Renal cortex interstitium (tissue), 11 donors: ENCODE measurements around the gene CHAD. TPM values are rescaled to one million over a fixed set of nuclear protein-coding genes. Genes with fewer than 3 reads are reported as not detected.
A peak's percentile ranks its signal among the peaks of the same experiment; 100 is the strongest.
"Not testable (repeated sequence)": the region's sequence is repeated elsewhere in the genome, so short reads cannot be mapped to it uniquely, and the experiment has no call there.

Experiments
- DNase-seq, 11 donors: peaks; one replicate each; pipeline ENCODE4 v3.0.0-alpha.2; 2013; ENCODE audit warnings: low read depth in 9 of 11, low spot score in 4 of 11; ENCODE audit errors: extremely low read depth in 1 of 11
- polyA plus RNA-seq, 3 donors: library from polyadenylated mRNA; unstranded; fragments of 120-200 nt; gene quantifications; one replicate each; pipeline ENCODE4 v1.2.1, GENCODE V29; 2013; ENCODE audit not compliant: insufficient read length in 3 of 3

CHAD gene
- polyA plus RNA-seq, 3 donors: 2.1 to 5.4 (median 2.2) TPM

- DNase-seq: no peak
These were observed 27.5 kb downstream of the CHAD start for GRCh38 chr17:50440838-50441829.

- no peak for DNase-seq
These were observed 28.4 kb downstream of the CHAD start for GRCh38 chr17:50440172-50440837.

GRCh38 chr17:50439008-50439407 is 29.7 kb downstream of the CHAD start:
- DNase-seq: no peak

GRCh38 chr17:50437409-50437808 is 31.3 kb downstream of the CHAD start:
- no peak for DNase-seq

- DNase-seq: no peak
These were observed 36.4 kb downstream of the CHAD start for GRCh38 chr17:50432125-50432762.

DNA sequence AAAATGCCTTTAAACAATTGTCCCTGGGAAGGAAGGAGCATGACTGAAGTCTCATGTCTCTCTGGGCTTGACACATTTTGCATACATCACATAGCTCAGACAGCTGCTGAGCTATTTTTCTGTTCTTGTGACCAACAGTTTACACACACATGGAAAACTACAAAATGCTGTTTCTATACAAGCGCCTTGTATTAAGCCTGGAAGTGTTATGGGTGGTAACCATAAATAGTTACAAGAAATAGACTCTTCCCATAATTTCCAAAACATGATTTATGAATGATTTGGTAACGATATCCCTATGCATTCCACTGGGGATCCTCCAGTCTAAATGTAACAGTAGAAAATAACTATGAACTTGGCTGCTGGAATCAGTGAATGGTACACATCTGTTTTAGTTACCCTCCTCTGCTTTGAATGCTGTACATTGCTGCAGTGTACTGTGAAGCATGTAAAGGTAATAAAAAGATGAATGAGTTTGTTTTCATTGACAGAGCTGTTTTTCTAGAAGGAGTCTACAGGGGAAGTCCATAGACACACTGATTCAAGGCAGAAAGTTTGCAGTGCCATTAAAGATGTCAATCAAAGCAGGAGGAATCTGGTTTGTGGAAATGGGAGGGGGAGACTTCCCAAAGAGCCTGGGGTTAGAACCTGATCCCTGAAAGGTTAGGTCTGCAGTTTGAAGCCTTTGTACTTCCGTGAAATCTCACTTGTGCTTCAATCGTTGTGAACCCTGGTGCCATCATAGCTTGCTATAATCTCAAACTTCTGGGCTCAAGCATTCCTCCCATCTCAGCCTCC is 37.7 kb downstream of the CHAD start:
- no peak for DNase-seq

GRCh38 chr17:50429793-50430192 is 38.9 kb downstream of the CHAD start:
- no peak for DNase-seq

GRCh38 chr17:50428831-50429424 is 39.8 kb downstream of the CHAD start:
- DNase-seq: no peak

GRCh38 chr17:50428126-50428525 is 40.6 kb downstream of the CHAD start:
- not testable (repeated sequence) for DNase-seq

GRCh38 chr17:50426814-50427787 is 41.6 kb downstream of the CHAD start:
- no peak for DNase-seq

DNA sequence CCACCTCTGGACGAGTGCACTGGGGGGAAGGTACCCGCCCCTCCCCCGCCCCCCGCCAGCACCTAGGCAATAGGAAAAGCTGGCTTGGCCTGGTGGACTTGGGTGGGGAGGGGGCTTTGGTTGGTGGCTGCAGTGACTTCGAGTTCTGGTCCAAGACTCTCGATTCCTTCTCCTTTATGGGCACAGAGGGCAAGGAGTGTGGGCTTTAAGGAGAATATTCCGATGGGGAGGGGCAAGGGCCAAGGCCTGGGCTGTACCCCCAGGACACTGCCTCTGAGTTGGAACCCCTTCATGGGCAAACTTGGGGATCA is 42.3 kb downstream of the CHAD start:
- no peak for DNase-seq

DNA sequence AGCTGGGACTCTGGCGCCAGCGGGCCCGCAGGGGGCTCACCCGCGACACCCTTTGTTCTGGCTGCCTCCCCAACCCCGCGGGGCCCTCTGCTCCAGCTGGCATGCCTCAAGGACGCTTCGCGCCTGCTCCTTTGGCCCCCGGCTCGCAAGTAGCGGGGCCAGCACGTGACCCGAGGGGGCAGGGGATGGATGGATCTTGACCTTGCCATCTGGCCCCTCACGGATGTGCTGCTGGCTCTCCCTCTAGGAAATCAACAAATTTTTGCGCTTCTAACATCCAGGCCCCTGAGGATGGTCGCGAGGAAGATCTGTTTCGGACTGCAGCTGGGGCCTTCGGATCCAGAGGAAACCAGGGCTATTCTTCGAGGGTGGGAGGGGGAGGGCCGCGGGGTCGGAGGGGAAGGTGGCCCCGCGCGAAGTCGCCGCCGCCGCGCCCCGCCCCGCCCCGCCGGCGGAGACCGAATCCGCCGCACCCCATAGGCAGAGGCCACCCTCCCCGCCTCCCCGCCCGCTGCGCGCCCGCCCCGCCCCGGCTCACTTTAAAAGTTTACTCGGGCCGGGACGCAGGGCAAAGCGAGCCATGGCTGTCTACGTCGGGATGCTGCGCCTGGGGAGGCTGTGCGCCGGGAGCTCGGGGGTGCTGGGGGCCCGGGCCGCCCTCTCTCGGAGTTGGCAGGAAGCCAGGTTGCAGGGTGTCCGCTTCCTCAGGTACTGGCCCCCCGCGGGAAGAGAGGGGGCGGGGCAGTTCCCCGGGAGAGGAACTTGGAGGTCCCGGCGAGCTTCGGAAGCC is 42.8 kb downstream of the CHAD start, which contains the start of gene ACSF2:
TSS of gene ACSF2 (plus strand) at position 537 of the 790 bp plus-strand sequence. CDS start at position 581, 44 bp downstream.
- DNase-seq: peak in 3 of 11 donors; percentile 47 to 64 (median 54)

- no peak for DNase-seq
These were observed 43.5 kb downstream of the CHAD start for GRCh38 chr17:50424996-50425681.

DNA sequence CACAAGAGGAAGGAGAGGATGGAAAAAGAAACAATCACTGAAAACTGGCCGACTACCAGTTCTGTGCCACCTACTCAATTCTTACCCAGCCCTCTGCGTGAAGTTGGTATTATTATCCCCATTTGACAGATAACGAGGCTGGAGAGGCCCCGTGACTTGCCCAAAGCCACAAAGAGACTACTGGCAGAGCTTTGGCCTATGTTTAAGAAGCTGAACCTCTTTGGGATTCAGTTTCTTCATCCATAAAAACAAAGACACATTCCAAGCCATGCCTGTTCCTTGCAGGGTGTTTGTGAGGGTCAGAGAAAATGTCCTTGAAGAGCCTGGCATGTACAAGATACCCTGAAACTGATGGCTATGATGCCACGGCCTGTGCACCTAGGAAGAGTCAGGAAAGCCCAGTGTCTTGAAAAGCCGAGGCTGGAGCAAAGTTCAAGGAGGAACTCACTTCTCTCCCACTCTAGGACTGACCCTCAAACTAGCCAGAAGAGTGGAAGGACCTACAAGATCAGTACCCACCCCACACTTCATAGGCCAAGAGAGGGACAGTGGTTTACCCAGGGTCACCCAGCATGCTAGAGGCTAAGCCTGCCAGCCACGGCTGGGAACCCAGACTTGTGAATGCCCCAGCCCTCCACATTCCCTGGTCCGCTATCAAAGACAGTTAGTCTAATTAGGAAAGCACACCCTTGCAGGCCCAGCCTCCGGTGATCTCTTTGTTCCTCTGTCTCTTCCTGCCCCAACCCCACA is 44.3 kb downstream of the CHAD start:
- DNase-seq: no peak

DNA sequence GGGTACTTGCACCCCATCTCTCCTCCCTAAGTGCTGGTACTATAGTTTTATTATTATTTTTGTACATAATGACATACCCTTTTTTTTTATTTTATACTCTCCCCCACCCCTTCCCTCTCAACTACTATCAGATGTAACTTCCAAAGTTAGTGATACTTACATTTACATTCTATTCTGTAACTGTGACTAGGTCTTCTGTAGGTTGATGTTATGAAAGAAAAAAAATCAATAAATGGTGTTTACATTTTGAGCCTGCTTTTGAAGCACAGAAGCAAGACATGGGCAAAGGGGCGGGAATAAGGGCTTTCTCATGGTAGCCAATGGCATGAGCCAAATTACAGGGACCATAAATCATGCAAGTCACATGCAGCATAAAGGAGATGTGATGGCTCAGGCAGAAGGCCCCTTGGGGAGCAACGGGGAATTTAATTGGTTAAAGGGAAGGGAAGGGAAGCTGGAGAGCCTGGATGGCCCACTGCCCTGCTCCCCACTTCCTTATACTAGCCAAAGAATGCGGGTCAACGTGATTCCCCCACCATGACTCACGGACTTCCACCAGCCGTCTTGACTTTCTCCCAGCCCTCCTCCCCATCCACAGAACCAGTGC is 45.0 kb downstream of the CHAD start:
- DNase-seq: no peak
